Mammary epithelial cell (primary cell): ENCODE data around the gene GLA.

ENCODE experiments used
- CTCF ChIP-seq, 2 donors: IDR thresholded peaks in 1 of 2; conservative IDR thresholded peaks in 1 of 2; 2 replicates each; pipeline ENCODE4 v1.5.1; 2011 to 2012; ENCODE audit warnings: inconsistent platforms in 2 of 2, low read length in 2 of 2, mild to moderate bottlenecking in 2 of 2, control low read depth in 1 of 2, low read depth in 1 of 2; ENCODE audit not compliant: insufficient read depth in 1 of 2; ENCODE audit errors: extremely low read depth in 1 of 2
- EZH2 ChIP-seq: IDR thresholded peaks from 2 replicates; pipeline ENCODE4 v1.6.1; 2012; ENCODE audit warnings: low read length, inconsistent platforms, borderline replicate concordance

GRCh38 chrX:101369687-101370086, 38.0 kb downstream of the GLA start:
- TF ChIP-seq CTCF (conservative IDR thresholded peaks at IDR 0.05 in 1 of 2, IDR thresholded peaks at IDR 0.05 in 1 of 2; ENCODE audit: extremely low read depth in 1 of 2, insufficient read depth in 1 of 2, low read depth in 1 of 2, low read length in 2 of 2) (no peak), EZH2 (no peak)
